ENCODE results near the gene DAB2IP.

DAB2IP gene

DNA sequence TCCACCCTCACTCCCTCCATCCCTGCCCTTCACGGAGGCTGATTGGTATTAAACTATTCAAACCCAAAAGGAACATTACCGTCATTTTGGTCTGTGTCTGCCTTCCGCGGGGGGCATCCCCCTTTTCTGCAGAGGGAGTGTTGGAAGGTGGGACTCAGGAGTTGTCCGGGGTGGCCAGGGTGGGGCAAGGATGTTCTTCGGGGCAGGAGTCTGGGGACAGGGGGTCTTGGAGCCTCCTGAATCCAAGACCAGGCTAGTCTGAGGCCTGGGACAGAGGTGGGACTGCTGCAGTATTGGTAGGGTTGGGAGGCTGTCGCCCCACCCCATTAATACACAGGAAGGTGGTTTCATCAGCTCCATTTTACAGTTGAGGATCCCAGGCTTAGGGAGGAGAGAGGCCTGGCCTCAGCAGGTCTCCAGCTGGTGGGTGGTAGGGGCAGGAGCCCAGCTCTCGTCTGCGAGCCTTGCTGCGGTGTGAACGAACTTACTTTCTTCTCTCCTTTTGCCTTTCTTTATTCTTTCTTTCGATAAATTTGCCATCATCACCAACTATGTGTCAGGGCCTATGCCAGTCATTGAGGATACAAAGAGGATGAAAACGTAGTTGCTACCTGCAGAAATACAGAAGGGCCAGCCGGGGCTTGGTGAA is 33.8 kb downstream of the DAB2IP start:
- no peak for DNase-seq (ENCODE audit: low spot score)

DNA sequence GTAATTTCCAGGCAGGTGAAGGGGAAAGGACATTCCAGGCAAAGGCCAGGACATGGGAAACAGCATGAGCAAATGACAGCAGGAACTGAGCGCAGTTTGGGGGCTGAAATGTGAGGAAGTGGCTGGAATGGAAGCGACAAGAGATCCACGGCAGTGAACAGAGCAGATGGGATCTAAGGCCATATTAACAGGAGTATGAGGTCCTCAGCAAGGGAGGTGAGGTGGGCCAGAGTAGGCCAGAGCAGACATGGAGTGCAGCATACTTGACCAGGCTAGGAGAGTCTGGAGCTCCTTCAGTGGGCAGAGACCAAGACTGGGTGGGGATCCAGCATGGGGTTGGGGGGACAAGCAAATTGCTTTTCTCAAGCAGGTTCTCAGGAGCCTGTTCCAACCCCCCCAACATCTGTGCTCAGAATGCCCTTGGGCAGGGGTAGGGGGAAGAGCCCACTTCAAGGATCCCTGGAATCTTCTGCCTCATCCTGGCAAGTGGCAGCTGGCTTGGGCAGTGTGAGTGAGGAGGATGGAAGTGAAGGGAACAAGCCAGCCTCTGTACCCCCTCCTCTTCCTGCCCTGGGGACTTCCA is 34.5 kb downstream of the DAB2IP start:
- no peak for DNase-seq (ENCODE audit: low spot score)

DNA sequence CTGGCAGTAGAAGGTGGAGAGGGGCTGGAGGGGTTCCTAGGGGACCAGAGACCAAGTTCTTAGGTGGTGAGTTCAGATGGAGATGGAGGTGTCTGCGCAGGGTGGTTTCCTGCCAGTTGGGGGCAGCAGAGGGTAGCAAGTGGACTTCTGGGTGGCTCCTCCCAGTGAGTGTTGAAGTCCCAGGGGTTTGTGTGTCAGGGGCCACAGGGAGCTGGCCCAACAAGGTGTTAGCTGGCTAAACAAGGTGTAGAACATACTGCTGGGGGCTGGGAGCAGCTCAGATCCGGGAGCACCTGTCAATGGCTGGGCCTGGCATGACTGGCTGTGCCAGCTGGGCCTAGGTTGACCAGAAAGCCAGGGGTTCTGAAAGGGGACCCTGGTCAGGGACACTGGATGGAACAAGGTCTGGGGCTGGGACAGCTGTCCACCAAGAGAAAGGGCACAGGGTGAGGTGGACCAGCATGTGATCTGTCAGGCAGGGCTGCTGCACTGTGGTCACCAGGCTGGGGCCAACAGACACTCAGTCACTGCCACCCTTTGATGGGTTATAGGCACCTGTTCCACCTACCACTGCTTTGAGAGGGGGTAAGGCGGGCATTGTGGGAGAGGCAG is 35.6 kb downstream of the DAB2IP start:
- DNase-seq (ENCODE audit: low spot score): peak; percentile 57

DNA sequence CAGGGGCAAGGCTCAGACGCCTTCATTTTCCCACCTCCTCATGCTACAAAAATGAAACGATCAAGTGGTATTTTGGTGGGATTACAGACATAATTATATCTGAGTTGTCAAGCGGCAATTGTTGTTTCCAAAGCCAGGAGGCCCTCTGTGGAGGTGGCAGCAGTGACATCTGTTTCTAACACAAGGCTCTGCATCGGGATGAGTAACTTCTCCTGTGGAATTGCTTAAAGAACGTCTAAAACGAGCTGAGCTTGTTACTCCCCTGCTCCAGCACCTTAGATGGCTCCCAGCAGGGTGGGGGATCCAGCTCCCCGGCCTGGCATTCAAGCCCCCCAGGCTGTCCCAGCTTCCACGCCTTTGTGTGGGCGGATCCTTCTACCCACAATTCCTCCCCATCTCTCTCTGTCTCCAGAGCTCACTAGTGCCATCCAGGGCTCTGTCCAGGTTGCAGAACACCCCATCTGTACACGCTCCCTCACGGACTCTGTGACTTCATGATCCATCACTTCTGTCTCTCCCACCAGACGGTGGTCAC is 36.8 kb downstream of the DAB2IP start:
- no peak for DNase-seq (ENCODE audit: low spot score)

DNA sequence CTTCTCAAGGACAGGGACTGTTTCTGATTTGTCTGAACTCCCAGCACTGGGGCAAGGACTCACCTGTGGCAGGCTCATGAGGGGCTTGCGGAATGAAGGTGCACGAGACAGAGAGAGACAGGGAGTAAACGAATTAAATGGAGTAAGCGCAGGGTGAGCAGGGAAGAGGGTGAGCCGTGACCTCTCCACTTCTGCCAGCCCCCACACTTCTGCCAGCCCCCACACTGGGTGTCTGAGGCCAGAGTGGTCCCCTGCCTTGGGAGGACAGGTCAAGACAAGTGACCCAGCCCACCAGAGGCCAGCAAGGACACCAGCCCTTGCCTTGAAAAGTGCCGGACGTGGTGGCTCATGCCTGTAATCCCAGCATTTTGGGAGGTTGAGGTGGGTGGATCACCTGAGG is 37.2 kb downstream of the DAB2IP start:
- no peak for DNase-seq (ENCODE audit: low spot score)

DNA sequence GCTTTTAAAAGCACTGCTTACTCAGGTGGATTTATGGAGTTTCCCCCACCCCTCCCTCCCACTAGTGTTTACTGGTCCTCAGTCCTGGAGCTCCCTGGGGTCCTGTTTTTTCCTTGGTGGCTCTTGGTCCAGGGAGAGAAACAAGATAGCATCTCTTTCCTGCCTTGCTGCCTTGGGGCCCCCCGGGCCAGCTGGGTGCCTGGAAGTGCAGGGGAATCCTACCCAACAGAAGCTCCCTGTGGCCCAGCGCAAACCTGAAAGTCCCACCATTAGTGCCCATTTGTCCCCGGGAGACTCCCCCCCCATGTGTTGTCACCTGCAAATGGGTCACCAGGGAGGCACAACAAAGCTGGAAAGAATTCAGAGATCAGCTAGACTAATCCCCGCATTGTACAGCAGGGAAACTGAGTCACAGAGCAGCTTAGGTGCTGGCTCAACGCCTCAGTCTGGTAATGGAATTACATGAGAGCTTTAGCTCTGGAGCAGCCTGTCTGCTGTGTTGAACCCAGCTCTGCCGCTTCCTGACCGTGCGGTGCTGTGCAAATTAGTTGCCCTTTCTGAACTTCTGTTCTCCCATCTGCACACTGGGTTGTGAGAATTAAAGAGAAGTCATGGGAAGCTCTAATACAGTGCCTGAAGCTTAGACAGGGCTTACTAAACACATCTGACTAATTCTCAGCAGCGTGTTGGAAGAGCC is 38.2 kb downstream of the DAB2IP start:
- DNase-seq (ENCODE audit: low spot score): no peak

DNA sequence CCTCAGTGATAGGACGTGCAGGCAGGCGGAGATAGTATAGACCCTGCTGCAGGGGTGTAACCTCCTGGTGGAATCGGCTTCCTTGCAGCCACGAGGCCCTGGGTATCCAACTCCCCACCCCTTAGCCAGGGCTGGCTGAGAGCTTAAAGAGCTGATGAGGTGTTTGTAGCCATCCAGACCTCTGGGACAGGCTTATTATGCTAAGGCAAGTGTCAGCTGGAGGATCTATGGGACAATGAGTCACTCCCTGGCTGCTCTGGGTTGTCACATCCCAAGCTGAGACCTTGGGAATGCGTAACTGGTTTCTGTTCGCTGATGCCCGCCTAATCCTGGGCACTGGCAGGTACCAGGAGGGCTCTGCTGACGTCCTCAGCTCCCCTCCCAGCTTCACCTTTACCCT is 38.9 kb downstream of the DAB2IP start:
- no peak for DNase-seq (ENCODE audit: low spot score)

DNA sequence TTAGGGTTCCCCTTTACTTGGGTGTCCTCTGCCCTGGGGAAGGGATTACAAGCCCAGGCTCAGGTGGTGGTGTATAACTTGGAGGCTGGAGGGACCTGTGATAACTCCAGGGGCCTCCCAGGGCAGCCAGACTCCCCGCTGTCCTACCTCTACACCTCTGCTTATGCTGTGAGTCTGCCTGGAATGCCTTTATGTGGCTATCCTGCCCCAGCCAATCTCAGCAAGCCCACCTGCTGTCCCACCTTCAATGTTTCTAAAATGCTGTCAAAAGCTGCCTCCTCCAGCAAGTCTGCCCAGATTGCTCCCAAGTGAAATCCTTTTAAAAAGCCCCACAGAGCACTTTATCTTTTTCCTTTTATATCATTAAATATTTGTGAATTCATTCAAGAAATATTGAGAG is 39.3 kb downstream of the DAB2IP start:
- DNase-seq (ENCODE audit: low spot score): no peak

DNA sequence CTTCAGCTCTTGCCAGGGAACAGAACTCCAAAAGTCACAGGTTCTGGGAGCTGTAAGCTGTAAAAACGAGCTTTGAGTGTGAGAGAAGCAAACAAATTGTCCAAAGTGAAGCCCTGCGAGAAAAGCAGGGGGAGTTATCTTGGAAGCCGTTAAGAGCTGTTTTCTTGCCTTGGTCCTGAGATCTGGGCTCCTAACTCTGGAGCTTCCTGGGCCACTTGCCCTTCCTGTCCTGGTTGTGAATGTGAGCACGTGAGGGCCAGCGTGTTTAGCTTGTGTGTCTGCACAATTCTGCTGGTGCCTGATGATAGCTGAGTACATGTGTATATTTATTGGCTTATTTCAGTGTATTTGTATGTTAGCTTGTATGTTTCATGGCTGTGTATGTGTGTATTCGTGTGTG is 40.5 kb downstream of the DAB2IP start:
- no peak for DNase-seq (ENCODE audit: low spot score)

DNA sequence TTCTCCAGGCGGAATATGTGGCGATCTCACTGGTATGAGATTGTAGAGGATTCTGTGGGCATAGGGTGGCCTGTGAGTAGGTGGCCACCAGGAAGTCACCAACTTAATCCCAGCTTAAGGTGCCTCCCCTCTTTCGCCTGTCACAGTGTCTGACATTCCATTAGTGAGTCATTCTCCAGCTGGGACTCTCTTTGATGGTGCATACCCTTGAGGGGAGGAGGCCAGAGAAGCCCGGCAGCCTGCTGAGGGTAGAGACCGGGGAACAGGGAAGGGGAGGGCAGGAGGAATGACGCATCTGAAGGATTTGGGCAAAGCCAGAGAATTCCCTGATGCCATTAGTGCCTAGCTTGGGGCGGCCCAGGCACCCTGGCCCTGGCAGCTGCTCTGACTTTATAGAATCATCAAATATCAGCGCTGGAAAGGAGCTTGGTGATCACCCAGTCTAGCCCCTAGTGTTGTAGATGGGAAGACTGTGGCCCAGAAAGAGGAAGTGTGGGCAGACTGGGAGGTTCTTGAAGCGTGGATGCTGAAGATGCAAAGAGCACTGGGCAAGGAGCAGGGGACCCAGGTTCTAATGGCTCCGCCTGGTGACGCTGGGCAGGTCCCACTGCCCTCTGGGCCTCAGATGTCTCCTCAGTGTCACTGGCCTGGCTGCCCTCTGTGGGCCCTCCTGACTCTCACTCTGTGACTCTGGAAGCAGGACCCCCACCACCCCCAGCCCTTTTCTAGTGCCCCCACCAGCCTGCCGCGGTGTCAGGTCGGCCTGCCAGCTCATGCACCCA is 41.4 kb downstream of the DAB2IP start:
- DNase-seq (ENCODE audit: low spot score): no peak

DNA sequence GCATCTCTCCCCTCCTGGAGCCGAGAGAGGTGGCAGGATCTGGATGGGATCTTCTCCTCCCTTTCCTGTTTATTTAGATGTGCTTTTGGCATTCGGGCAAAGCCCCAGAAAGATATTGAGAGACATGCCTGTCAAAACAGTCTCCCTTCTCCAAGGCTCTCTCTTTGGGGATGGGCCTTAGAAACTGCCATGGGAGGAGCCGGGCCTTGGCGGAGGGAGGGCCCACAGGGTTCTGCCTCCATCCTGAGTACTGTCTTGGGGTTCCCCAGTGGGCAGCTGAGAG is 41.9 kb downstream of the DAB2IP start:
- no peak for DNase-seq (ENCODE audit: low spot score)

DNA sequence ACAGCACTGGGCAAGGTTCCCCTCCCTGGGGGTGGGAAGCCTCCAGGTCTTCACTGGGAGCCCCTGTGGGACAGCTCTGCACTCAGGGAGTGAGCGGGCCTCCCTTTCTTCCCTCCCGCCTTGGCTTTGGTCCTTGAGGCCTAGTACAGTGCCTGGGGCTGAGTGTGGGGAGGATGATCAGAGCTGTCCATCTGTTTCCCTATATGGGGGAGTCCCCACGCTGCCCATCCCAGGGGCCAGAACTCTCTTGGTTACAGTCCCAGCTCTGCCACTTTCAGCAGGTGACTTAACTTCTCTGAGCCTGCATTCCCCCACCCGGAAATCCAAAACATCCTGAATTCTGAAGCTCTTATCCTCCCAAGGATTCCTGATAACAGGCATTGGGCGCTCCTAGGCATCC is 42.6 kb downstream of the DAB2IP start:
- DNase-seq (ENCODE audit: low spot score): no peak

DNA sequence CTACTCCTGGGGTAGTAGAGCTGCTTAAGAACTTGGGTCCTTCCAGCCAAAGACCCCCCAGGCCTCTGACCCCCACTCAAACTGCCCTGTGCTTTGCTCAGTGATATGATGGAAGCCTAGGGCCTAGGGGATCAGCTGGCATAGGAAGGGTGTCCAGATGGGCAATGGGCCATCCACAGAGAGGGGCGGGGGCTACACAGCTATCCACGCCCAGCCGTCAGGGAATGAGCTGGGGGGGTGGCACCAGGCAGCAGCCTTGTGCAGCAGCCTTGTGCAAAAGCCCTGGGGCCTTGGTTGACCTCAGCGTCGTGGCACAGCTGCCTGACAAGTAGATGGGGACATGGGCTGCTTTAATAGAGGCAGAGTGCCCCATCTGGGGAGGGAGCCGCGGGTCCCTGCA is 43.2 kb downstream of the DAB2IP start:
- DNase-seq (ENCODE audit: low spot score): no peak

DNA sequence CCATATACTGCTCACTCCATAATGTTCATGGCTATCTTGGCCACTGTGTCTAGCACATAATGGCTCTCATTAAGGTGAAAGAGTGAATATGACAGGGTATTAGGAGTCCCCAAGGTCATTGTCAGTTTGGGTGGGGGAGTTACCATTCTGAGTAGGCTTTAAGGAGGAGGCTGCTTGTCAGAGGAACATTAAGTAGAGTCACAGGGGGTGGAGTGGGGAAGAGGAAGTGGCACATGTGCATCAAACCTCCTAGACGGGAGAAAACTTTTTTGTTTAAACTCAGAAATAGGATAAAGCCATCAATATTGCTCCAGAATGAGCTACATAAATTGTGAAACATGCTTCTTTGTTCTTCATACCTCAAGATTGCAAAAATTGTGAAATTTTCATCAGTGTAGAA is 45.5 kb downstream of the DAB2IP start:
- no peak for DNase-seq (ENCODE audit: low spot score)

DNA sequence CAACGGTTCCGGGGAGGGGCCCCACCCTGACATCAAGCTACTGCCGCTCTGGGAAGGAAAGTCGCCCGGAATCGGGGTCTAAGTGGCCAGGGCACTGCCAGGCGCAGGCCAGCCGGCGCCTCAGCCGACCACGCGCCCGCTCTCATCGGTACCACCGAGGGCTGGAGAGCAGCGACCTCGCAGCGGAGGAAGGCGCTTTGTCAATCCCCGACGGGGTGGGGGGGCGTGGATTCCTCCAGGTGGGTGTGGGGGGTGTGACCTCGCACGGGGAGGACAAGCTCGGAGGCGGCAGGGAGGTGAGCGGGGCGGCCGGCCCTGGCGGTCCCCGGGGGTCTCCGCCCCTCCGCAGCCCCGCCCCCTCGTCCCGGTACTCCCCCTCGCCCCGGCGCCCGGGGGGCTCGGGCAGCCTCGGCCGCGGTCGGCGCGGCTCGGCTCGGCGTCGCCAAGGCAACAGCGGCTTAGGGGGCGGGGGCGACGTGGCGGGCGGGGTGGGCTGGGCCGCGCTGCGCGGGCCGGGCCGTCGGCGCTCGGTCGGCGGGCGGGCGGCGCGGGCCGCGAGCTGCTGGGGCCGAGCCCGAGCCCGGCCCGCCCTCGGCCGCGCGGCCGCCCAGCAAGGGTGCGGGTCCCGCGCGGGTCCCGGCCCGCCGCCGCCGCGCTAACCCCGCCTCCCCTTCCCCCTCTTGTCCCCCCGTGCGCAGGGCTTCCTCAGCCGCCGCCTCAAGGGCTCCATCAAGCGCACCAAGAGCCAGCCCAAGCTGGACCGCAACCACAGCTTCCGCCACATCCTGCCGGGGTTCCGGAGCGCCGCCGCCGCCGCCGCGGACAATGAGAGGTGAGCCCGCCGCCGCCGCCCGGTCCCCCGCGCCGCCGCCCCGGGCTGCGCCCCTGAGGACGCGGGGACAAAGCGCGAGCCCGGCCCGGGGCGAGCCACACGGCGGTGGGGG is 47.5 kb downstream of the DAB2IP start:
- DNase-seq (ENCODE audit: low spot score): no peak

DNA sequence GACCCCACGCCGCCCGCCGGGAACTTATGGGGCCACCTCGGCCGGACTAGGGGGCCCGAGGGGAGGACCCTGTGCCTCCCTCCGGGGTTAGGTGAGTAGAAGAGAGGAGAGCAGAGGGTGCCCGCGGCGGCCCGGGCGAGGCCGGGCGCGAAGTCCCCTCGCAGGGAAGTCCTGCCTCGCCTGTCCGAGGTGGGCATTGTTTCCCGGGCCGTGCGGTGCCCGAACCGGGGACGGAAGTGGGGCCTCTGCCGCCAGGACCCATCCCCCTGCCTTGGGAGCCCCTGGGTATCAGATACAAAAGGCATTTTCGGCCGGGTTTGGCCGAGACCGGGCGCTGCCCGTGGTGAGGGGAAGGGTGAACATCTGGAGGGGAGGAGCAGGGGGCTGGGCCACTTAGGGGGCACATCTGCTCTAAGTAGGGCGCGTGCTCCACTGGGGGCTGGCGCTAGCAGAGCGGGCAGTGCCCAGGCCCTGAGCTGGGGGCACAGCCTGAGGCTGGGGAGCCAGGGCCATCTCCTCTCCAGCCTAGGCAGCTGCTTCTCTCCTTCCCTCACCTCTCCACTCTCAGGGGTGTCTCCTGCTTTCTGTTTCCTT is 48.2 kb downstream of the DAB2IP start:
- DNase-seq (ENCODE audit: low spot score): no peak

DNA sequence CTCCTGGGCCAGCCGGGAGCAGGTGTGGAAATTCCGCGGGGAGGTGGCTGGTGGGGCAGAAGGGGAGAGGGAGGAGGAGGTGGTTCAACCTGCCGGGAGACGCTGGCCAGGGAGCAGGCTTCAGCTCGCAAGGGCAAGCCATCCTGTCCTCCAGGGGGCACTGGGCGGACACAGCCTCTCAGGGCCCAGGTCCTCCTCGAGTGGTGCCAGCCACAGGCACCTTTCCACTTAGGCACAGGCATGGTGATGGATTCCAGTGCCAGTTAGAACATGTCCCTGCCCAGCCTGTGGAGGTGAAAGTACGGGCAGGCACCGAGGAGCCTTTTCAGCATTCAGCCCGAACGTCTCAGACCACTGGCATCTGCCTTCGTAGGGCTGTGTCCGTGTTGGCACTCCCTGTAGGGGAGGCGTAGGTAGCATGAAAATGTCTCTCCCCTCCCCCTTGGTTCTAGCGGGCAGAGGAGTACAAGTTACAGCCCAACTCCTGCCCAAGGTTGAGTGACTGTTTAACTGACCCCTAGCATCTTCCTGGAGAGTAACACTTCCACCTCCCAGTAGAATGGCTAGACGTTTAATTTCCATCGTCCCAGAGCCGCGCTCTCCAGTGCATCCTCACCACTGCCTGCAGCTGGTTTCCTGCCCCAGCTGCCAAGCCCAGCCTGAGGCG is 48.9 kb downstream of the DAB2IP start:
- DNase-seq (ENCODE audit: low spot score): no peak

DNA sequence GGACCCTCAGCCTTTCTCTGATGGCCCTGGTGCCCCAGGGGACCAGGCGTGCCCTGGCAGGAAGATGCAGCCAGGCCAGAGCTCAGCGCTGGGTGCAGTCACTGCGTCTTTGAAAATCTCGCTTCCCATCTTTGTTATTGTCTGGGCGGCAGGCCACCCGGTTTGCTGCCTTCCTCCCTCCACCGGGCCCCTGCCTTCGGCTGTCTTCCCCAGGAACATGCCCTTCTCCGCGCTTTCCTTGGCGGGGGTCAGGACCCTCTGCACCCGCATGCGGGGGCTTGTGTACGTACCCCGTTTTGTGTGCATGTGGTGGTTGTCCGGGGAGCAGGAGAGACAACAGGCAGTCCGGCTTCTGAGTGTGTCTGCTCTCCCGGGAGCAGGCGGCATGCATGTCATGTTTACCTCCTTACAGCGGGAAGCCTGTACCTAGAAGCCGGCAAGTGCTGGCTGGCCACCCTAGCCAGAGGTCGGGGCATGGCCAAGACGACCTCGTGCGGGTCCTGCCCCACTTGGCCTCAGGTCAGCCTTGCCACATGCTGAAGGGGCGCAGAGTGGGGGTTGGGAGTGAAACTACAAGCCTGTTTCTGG is 49.5 kb downstream of the DAB2IP start:
- no peak for DNase-seq (ENCODE audit: low spot score)

DNA sequence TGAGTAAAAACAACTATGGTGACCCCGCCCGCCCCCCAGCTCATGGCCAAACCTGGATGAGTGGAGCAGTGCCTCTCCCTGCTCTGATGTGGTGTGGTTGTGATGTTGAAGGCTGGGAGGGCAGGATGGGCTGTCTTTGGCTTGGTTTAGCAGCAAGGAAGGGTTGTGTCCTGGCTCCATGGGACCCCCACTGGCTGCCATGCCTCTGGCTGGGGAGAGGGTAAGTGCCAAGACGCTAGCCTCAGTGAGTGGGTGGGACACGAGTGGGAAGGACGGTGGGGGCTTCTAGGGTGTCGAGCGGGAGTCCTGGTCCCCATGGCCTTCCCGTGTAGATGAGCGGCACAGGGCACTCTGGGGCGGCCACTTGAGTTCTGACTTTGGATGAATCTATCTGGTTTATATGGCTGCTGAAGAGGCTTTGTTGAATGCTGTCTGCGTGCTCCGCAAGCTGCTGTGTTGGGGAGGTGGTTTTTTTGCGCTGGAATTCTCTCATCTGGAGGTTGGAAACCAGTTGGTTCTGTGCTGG is 50.4 kb downstream of the DAB2IP start:
- DNase-seq (ENCODE audit: low spot score): no peak
